ENCODE data around the gene CDK13. TPM values are rescaled to one million over a fixed set of nuclear protein-coding genes. Genes with fewer than 3 reads are reported as not detected.
"Not testable (repeated sequence)": the region's sequence is repeated elsewhere in the genome, so short reads cannot be mapped to it uniquely, and the experiment has no call there.

CDK13 gene
- total RNA-seq (100 to 1,000 TPM; 116 to 136 TPM), total RNA-seq (201 to 243 reads per million in 2 donors)

DNA sequence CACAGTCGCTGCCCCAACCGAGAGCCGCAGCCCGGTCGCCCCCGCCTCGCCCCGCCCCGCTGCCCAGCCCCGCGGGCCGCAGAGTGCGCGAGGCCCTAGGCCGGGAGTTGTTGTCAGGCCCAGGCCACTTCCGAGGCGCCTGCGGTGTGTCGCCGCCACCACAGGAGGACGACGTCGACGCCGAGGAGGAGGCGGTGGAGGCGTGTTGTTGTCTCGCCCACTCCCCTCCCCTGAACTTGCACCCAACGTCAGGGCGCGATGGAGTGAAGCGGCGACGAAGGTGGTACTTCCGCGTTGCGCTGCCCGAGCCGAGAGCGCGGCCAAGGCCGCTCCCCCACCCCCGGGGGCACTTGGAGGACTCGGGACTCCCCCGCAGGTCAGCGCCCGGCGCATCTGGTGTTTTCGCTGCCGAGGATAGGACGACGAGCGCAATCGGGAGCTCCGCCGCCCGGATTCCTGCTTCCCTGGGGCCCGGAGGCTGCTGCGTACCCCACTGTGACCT, at the start of gene CDK13:
Gene CDK13, plus strand, starts transcription at position 286 of the 502 bp plus-strand sequence. CDS start 386 bp downstream, outside the sequence.
- Mint-ChIP-seq H3K27ac (peak within 1 kb of the TSS; percentile 98), H3K4me1 (peaks cover 32% of the 10 kb centered on the region), H3K4me3 (peak within 1 kb of the TSS; percentile 98), H3K36me3 (ENCODE audit: low read depth) (peaks cover 10% of the 10 kb centered on the region), H3K27me3 (no peaks in the 10 kb centered on the region)
- no peaks in the 10 kb centered on the region for H3K9me3 ChIP-seq (ENCODE audit: control insufficient read depth, low read length, poor library complexity, severe bottlenecking)
- ATAC-seq, result peak; percentile 69
- peak; percentile 85 to 91 (median 87) for DNase-seq

DNA sequence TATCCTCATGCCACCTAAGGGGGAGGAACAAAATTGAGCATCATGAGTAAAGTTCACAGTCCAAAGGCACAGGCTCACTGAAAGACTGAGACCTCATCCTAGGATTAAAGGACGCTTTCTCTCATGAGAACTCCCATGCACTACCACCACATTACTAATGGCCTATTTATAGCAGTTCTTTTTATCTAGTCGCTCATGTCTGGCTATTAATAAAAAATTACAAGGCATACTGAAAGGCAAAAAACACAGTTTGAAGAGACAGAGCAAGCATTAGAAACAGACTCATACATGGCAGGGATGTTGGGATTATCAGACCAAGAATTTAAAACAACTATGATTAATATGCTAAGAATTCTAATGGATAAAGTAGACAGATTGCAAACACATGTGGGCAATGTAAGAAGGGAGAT, 46.0 kb upstream of the CDK13 start:
- ATAC-seq (no peak), DNase-seq (no peak)
- H3K4me1 Mint-ChIP-seq, result no peaks in the 10 kb centered on the region
- no peak overlapping the region for H3K27ac Mint-ChIP-seq
- no peaks in the 10 kb centered on the region for H3K9me3 ChIP-seq (ENCODE audit: control insufficient read depth, low read length, poor library complexity, severe bottlenecking)
- H3K27me3 Mint-ChIP-seq, result peaks cover 26% of the 10 kb centered on the region
- peaks cover 3% of the 10 kb centered on the region for H3K36me3 Mint-ChIP-seq (ENCODE audit: low read depth)
- H3K4me3 Mint-ChIP-seq, result no peak overlapping the region

DNA sequence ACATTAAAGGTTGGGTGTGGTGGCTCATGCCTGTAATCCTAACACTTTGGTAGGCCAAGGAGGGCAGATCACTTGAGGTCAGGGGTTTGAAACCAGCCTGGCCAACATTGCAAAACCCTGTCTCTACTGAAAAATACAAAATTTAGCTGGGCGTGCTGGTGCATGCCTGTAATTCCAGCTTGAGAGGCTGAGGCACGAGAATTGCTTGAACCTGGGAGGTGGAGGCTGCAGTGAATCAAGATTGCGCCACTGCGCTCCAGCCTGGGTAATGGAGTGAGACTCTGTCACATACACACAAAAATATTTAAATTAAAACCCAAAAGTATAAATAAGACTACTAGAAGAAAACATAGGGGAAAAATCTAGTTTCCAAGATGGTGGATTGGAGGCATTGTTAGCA, 41.9 kb upstream of the CDK13 start:
- Mint-ChIP-seq H3K27ac (no peak overlapping the region), H3K36me3 (ENCODE audit: low read depth) (peaks cover 3% of the 10 kb centered on the region), H3K4me1 (no peaks in the 10 kb centered on the region), H3K27me3 (peaks cover 13% of the 10 kb centered on the region), H3K4me3 (no peak overlapping the region)
- no peaks in the 10 kb centered on the region for H3K9me3 ChIP-seq (ENCODE audit: control insufficient read depth, low read length, poor library complexity, severe bottlenecking)
- DNase-seq (no peak), ATAC-seq (no peak)

DNA sequence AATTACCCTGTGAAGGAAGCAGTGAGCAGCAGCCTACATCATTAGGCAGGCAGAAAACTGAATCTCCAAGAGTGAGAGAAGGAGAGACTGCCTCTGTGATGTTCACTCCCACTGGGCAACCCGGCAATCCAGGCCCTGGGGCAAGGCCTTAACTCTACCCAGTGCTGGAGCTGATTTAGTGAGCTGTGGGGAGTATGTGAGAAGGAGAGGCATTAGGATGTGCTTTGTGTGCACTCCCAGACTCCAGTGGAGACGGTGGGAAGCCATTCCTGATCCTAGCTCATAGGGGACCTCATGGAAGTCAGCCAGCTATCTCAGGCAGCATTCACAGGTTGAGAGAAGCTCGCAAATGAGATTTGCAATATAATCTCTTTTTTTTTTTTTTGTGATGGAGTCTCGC, 41.1 kb upstream of the CDK13 start:
- Mint-ChIP-seq H3K27me3 (peaks cover 11% of the 10 kb centered on the region), H3K36me3 (ENCODE audit: low read depth) (peaks cover 3% of the 10 kb centered on the region), H3K27ac (no peak overlapping the region), H3K4me1 (no peaks in the 10 kb centered on the region), H3K4me3 (no peak overlapping the region)
- no peaks in the 10 kb centered on the region for H3K9me3 ChIP-seq (ENCODE audit: control insufficient read depth, low read length, poor library complexity, severe bottlenecking)
- ATAC-seq (no peak), DNase-seq (no peak)

DNA sequence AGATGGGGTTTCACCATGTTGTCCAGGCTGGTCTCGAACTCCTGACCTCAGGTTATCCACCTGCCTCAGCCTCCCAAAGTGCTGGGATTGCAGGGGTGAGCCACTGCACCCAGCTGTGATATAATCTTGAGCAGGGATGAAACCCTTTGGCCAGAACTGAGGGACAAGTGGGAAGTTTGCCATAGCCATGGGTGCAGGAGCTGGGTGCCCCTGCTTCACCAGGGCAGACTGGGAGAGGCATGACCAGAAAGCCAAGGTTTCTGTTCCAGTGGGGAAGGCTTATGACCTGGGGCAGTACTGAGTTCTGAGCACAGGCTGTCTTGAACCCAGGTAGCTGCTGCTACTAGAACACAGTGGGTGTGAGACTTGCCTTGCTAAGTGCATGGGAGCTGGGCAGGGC, 40.5 kb upstream of the CDK13 start:
- peaks cover 3% of the 10 kb centered on the region for H3K36me3 Mint-ChIP-seq (ENCODE audit: low read depth)
- H3K9me3 ChIP-seq (ENCODE audit: control insufficient read depth, low read length, poor library complexity, severe bottlenecking), result no peaks in the 10 kb centered on the region
- no peak for DNase-seq
- ATAC-seq, result no peak
- no peak overlapping the region for H3K4me3 Mint-ChIP-seq
- H3K27ac Mint-ChIP-seq, result no peak overlapping the region
- H3K27me3 Mint-ChIP-seq, result peaks cover 8% of the 10 kb centered on the region
- H3K4me1 Mint-ChIP-seq, result no peaks in the 10 kb centered on the region

DNA sequence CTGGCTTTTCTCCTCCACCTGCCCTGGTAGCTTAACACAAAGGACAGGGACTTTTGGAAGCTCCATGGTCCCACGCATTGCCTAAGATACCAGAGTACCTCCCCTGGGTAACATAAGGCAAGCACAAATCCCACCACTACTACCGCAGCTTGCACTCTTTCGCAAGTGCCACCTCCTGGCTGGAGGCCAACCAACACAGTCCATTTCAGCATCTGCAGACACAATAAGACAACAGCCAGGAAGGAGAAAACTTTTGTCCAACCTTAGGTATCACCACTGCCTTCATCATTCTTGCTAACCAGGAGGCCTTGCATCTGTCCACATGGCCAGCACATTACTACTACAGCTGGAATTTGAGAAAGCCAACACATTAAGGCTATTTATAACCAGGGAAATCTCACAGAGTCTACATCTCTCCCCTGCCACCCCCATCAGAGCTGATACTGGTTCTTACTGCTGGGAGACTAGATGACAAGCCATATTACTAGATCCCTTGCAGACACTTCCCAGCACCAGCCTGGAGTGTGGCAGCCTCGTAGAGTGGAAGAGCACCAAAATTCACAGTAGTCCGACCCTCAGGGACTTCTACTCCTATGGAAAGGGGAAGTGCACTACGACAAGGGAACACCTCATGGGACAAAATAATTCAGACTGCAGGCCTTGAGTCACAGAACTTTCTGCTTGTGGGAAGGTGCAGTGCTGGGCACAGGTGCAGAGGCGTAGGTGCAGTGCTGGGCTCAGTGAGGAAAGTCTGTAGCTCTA, 39.8 kb upstream of the CDK13 start:
- peaks cover 7% of the 10 kb centered on the region for H3K27me3 Mint-ChIP-seq
- H3K4me3 Mint-ChIP-seq, result no peak overlapping the region
- DNase-seq, result no peak
- no peaks in the 10 kb centered on the region for H3K9me3 ChIP-seq (ENCODE audit: control insufficient read depth, low read length, poor library complexity, severe bottlenecking)
- no peak overlapping the region for H3K27ac Mint-ChIP-seq
- ATAC-seq, result no peak
- peaks cover 5% of the 10 kb centered on the region for H3K4me1 Mint-ChIP-seq
- H3K36me3 Mint-ChIP-seq (ENCODE audit: low read depth), result peaks cover 3% of the 10 kb centered on the region

DNA sequence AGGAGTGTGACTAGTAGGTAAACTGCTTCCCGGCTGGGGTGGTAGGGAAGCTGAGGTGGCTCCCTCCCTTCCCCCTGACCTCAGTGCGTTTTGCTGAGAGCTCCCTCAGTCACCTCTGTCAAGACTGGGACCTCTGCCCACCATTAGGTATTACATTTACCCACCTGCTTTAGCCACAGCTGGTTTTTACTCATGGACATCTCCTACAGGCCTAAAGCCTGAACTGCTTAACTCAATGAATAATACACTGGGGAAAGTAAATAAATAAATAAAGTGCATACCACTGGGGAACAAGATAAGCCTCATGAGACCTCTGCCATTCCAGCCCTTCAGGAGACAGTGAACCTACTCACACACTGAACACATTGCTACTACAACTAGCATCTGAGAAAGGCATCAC, 38.9 kb upstream of the CDK13 start:
- ATAC-seq (no peak), DNase-seq (no peak)
- Mint-ChIP-seq H3K27ac (no peak overlapping the region), H3K4me3 (no peak overlapping the region), H3K36me3 (ENCODE audit: low read depth) (no peaks in the 10 kb centered on the region), H3K4me1 (peaks cover 8% of the 10 kb centered on the region), H3K27me3 (no peaks in the 10 kb centered on the region)
- H3K9me3 ChIP-seq (ENCODE audit: control insufficient read depth, low read length, poor library complexity, severe bottlenecking), result no peaks in the 10 kb centered on the region

DNA sequence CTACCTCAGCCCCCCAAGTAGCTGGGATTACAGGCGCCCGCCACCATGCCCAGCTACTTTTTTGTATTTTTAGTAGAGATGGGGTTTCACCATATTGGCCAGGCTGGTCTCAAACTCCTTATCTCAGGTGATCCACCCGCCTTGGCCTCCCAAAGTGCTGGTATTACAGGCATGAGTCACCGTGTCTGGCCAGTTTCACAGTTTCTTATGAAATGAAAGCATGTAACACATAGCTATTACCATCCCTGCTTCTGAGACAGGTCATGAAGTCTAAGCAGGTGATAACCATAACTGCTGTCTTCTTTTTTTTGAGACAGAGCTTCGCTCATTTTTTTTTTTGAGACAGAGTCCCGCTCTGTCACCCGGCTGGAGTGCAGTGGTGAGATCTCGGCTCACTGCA, 34.2 kb upstream of the CDK13 start:
- ATAC-seq; H3K9me3 ChIP-seq (ENCODE audit: control insufficient read depth, low read length, poor library complexity, severe bottlenecking); H3K4me3 Mint-ChIP-seq; H3K4me1 Mint-ChIP-seq; DNase-seq; H3K27me3 Mint-ChIP-seq; H3K36me3 Mint-ChIP-seq (ENCODE audit: low read depth): not testable (repeated sequence)
- peak overlapping the region; percentile 54 for H3K27ac Mint-ChIP-seq

DNA sequence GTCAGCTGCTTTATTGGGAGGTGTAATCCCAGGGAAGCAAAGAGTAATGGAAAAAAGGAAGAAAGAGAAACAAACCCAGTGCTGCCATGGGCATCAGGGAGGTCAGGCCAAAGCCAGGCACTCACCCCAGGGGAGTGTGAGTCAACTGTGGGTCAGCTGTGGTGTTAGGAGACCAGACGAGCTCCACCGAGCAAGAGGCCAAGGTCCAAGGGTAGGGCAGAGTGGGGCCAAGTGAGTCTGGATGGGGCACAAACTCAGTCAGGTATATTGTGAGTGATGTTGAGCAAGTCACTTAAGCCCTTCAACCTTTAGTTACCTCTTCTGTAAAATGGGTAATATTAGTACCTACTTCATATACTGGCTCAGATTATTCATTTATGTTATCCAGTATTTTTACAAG, 30.4 kb upstream of the CDK13 start:
- Mint-ChIP-seq H3K36me3 (ENCODE audit: low read depth) (peaks cover 7% of the 10 kb centered on the region), H3K4me3 (no peak overlapping the region), H3K27me3 (peaks cover 19% of the 10 kb centered on the region), H3K4me1 (peaks cover 8% of the 10 kb centered on the region), H3K27ac (no peak overlapping the region)
- no peaks in the 10 kb centered on the region for H3K9me3 ChIP-seq (ENCODE audit: control insufficient read depth, low read length, poor library complexity, severe bottlenecking)
- DNase-seq, result no peak
- ATAC-seq, result no peak

DNA sequence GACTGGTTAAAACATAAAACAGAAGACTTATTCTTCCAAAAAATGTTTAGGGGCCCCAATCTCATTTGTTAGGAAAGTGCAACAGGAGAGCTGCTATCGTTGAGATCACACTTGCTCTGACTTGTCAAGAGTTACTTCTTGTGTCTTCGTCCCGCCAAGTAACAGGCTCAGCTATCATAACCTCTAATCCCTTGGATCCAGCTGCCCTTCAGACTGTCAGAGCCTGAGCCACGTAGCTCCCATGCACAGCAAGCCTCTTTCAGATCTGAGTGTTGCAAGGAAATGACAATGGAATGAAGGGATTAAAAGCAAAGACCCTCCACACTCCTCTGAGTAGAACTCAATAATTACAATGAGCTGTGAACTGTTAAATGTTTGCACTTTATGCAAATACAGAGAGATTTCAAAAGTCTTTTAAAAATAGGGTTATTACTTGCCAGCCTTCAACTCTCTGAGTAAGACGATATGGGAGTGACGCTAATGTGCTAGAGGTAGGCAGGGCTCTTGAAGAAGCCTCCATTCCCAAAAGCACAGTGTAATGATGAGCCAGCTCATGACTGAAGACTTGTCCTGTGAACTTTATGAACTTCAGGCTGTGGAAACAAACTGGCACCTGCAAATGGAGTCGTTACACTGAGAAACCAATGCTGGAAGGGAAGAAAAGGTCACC, 28.4 kb upstream of the CDK13 start:
- no peak for ATAC-seq

DNA sequence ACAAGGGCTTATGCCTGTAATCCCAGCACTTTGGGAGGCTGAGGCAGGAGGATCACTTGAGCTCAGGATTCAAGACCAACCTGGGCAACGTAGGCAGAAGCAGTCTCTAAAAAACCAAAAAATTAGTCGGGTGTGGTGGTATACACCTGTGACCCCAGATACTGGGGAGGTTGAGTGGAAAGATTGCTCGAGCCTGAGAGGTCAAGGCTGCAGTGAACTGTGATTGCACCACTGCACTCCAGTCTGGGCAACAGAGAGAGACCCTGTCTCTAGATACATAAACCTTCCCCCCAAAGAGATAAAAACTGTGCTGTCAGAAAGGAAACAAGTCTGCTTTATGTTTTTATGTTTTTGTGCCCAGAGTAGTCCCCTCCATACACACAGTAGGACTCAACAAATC, 27.5 kb upstream of the CDK13 start:
- no peaks in the 10 kb centered on the region for H3K9me3 ChIP-seq (ENCODE audit: control insufficient read depth, low read length, poor library complexity, severe bottlenecking)
- H3K36me3 Mint-ChIP-seq (ENCODE audit: low read depth), result peaks cover 7% of the 10 kb centered on the region
- H3K4me1 Mint-ChIP-seq, result no peaks in the 10 kb centered on the region
- H3K27me3 Mint-ChIP-seq, result peaks cover 19% of the 10 kb centered on the region
- ATAC-seq (no peak), DNase-seq (no peak)
- H3K27ac Mint-ChIP-seq, result no peak overlapping the region
- H3K4me3 Mint-ChIP-seq, result no peak overlapping the region

More for the DNA sequence above, 28.4 kb upstream of the CDK13 start:
- no peak overlapping the region for H3K27ac Mint-ChIP-seq
- H3K9me3 ChIP-seq (ENCODE audit: control insufficient read depth, low read length, poor library complexity, severe bottlenecking), result no peaks in the 10 kb centered on the region
- peaks cover 7% of the 10 kb centered on the region for H3K36me3 Mint-ChIP-seq (ENCODE audit: low read depth)
- no peaks in the 10 kb centered on the region for H3K4me1 Mint-ChIP-seq
- H3K27me3 Mint-ChIP-seq, result peaks cover 19% of the 10 kb centered on the region
- DNase-seq, result no peak
- H3K4me3 Mint-ChIP-seq, result no peak overlapping the region

DNA sequence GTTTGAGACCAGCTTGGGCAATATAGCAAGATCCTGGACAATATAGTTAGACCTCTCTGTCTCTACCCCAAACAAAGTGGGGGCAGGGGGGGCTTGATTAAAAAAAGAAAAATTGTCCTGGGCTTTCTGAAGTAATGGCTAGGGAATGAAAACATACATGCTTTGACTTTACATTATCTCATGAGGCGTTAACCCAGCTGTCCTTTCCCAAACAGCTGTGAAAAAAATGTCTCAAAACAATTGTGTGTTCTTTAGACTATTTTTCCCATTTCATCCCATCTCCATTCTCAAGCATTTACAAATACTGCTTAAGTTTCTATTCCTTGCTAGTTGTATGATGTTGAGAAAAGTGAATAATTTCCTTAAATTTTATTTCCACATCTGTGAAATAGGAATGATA, 27.0 kb upstream of the CDK13 start:
- peaks cover 7% of the 10 kb centered on the region for H3K36me3 Mint-ChIP-seq (ENCODE audit: low read depth)

DNA sequence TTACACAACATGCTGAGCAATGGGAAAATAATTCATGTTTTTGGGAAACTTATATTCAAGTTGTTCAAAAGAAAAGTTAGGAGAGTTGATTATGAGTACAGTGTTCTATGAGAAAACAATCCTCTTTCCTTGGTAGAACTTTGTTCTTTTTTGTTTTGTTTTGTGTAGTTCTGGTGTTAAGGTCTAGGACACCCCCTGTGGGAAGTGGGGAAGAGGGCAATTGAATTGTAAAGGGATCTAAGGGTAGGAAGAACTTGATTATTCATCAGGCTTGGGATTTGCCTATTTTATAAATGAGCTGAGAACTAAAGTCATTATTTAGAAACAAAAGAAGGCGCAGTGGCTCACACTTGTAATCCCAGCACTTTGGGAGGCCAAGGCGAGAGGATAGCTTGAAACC, 25.9 kb upstream of the CDK13 start:
- no peak overlapping the region for H3K27ac Mint-ChIP-seq
- no peak overlapping the region for H3K4me3 Mint-ChIP-seq
- no peaks in the 10 kb centered on the region for H3K9me3 ChIP-seq (ENCODE audit: control insufficient read depth, low read length, poor library complexity, severe bottlenecking)
- peaks cover 9% of the 10 kb centered on the region for H3K27me3 Mint-ChIP-seq
- H3K4me1 Mint-ChIP-seq, result no peaks in the 10 kb centered on the region
- ATAC-seq (no peak), DNase-seq (no peak)
- peaks cover 4% of the 10 kb centered on the region for H3K36me3 Mint-ChIP-seq (ENCODE audit: low read depth)

More for the DNA sequence above, 27.0 kb upstream of the CDK13 start:
- ATAC-seq, result no peak
- Mint-ChIP-seq H3K27me3 (peaks cover 15% of the 10 kb centered on the region), H3K4me1 (no peaks in the 10 kb centered on the region), H3K27ac (no peak overlapping the region), H3K4me3 (no peak overlapping the region)
- DNase-seq, result no peak
- H3K9me3 ChIP-seq (ENCODE audit: control insufficient read depth, low read length, poor library complexity, severe bottlenecking), result no peaks in the 10 kb centered on the region
